ENCODE results near the gene DMBT1.
"Not testable (repeated sequence)": the region's sequence is repeated elsewhere in the genome, so short reads cannot be mapped to it uniquely, and the experiment has no call there.

Gene DMBT1

DNA sequence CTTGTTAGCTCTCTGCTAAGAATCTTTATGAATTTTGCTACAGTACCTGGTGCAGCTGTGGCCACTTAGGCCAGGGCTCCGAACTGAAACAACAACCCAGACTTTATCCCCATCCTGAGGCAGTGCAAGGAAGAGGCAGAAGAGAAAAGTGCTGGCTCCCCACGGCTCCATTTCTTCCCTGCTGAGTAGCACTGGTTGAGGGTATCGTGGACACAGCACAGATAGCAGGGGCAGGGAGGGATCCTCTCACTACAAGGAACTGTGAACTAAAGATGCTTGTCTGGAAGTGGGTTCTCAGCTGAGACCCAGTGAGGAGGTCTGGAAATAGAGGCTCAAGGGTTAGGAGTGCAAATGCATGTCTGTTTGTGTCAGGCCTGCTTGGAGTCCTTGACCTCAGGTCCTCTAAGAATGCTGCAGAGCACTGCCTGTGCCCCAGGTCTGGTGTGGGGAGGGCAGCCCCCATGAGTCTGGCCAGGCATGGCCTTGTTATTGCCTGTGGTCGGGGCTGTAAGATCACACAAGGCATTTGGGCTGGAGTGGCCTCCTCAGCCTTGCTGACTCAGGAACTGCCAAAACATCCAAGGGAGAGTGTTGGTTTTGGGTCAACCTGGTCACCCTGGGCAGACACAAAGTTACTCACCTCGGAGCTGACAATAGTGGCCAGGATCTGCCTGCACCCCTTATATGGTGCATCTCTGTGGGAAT is 58.1 kb downstream of the DMBT1 start:
- Mint-ChIP-seq H3K9me3 (peaks cover 12% of the 10 kb centered on the region), H3K27me3 (ENCODE audit: low read depth, poor library complexity) (peaks cover 17% of the 10 kb centered on the region), H3K4me3 (no peak overlapping the region), H3K27ac (no peak overlapping the region), H3K4me1 (no peaks in the 10 kb centered on the region), H3K36me3 (ENCODE audit: low read depth) (no peaks in the 10 kb centered on the region)
- TF ChIP-seq, protein P1, sequence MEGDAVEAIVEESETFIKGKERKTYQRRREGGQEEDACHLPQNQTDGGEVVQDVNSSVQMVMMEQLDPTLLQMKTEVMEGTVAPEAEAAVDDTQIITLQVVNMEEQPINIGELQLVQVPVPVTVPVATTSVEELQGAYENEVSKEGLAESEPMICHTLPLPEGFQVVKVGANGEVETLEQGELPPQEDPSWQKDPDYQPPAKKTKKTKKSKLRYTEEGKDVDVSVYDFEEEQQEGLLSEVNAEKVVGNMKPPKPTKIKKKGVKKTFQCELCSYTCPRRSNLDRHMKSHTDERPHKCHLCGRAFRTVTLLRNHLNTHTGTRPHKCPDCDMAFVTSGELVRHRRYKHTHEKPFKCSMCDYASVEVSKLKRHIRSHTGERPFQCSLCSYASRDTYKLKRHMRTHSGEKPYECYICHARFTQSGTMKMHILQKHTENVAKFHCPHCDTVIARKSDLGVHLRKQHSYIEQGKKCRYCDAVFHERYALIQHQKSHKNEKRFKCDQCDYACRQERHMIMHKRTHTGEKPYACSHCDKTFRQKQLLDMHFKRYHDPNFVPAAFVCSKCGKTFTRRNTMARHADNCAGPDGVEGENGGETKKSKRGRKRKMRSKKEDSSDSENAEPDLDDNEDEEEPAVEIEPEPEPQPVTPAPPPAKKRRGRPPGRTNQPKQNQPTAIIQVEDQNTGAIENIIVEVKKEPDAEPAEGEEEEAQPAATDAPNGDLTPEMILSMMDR (IDR thresholded peaks at IDR 0.05), result no peak
- DNase-seq, result no peak

DNA sequence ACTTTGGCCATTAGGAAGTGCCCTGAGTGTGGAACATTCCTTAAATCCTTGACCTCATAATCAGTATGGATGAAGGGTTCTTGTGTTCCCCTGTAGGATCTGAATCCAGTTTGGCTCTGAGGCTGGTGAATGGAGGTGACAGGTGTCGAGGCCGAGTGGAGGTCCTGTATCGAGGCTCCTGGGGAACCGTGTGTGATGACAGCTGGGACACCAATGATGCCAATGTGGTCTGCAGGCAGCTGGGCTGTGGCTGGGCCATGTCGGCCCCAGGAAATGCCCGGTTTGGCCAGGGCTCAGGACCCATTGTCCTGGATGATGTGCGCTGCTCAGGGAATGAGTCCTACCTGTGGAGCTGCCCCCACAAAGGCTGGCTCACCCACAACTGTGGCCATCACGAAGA is 60.4 kb downstream of the DMBT1 start:
- not testable (repeated sequence) for H3K4me3 Mint-ChIP-seq; H3K4me1 Mint-ChIP-seq; H3K36me3 Mint-ChIP-seq (ENCODE audit: low read depth); H3K27ac Mint-ChIP-seq; DNase-seq
- H3K27me3 Mint-ChIP-seq (ENCODE audit: low read depth, poor library complexity), result peaks cover 17% of the 10 kb centered on the region
- H3K9me3 Mint-ChIP-seq, result peaks cover 12% of the 10 kb centered on the region

DNA sequence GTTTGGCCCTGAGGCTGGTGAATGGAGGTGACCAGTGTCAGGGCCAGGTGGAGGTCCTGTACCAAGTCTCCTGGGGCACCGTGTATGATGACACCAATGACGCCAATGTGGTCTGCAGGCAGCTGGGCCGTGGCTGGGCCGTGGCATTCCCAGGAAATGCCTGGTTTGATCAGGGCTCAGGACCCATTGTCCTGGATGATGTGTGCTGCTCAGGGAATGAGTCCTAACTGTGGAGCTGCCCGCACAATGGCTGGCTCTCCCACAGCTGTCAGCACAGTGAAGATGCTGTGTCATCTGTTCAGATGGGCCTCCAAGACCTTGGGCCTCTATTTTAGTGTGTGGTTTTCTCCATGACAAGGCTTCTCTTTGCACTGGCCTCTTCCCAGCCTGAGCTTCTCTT is 64.0 kb downstream of the DMBT1 start:
- DNase-seq, result no peak
- Mint-ChIP-seq H3K4me3 (no peak overlapping the region), H3K9me3 (peaks cover 10% of the 10 kb centered on the region), H3K27me3 (ENCODE audit: low read depth, poor library complexity) (peaks cover 16% of the 10 kb centered on the region), H3K4me1 (no peaks in the 10 kb centered on the region), H3K36me3 (ENCODE audit: low read depth) (no peaks in the 10 kb centered on the region), H3K27ac (no peak overlapping the region)
- TF ChIP-seq, protein P1 (IDR thresholded peaks at IDR 0.05), result no peak

DNA sequence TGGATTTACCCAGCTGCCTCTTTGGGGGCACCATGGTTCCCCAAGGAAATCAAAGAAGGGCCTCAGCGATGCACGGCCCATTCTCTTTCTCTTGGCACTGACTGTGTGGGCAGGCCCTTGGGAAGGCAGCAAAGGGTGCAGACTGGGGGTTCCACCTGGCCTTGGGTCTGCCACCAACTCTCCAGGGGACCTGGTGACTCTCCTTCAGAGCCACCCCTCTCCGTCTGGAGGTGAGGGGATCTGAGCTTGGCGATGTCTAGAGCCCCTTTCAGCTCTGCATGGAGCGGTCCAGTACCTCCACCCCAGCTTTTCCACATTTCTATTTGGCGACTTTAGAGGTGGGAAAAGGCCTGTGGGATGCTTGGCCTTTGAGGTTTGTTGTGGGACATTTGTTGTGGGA is 70.0 kb downstream of the DMBT1 start:
- DNase-seq, result no peak
- peaks cover 10% of the 10 kb centered on the region for H3K27me3 Mint-ChIP-seq (ENCODE audit: low read depth, poor library complexity)
- H3K4me1 Mint-ChIP-seq, result no peaks in the 10 kb centered on the region
- TF ChIP-seq, protein P1 (IDR thresholded peaks at IDR 0.05), result no peak
- no peak overlapping the region for H3K27ac Mint-ChIP-seq
- no peak overlapping the region for H3K4me3 Mint-ChIP-seq
- H3K36me3 Mint-ChIP-seq (ENCODE audit: low read depth), result no peaks in the 10 kb centered on the region
- H3K9me3 Mint-ChIP-seq, result no peaks in the 10 kb centered on the region

DNA sequence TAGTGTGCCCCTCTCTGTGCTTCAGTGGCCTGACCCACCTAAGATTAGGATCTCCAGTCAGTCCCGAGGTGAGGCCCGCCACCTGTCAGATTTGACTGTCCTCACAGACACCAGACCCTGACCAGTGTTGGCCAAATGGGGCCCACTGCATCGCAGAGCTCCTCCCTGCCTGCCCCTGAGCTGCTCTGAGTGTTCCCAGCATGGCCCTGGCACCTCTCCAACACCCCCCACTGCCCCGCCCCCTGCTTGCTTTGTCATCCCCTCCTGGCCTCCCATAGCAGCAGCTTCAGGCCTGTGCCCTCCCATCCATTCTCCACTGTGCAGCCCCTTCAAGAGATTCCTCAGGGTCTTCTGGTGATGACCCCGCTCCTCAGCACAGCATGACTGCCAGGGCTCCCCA is 71.5 kb downstream of the DMBT1 start:
- Mint-ChIP-seq H3K9me3 (no peaks in the 10 kb centered on the region), H3K36me3 (ENCODE audit: low read depth) (no peaks in the 10 kb centered on the region), H3K27me3 (ENCODE audit: low read depth, poor library complexity) (peaks cover 17% of the 10 kb centered on the region), H3K27ac (no peak overlapping the region), H3K4me1 (no peaks in the 10 kb centered on the region), H3K4me3 (no peak overlapping the region)
- DNase-seq, result no peak
- TF ChIP-seq, protein P1 (IDR thresholded peaks at IDR 0.05), result no peak

DNA sequence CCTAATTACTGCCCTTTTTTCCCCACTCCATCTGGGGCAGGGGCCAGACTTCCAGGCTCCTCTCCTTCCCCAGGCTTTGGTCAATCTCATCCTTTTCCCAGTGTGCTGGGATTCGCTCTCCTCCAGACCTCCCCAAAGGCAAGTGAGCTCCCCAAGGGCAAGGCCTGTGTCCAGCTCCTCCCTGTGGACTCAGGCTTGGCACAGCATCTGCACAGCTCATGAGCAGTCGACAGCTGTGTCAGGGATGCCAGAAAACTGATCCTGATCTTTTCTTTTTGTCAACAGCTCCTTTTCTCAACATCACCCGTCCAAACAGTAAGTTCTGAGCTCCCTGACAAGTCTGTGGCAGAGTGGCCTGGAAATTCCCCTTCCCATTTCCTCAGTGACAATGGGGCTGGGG is 72.0 kb downstream of the DMBT1 start:
- Mint-ChIP-seq H3K4me3 (no peak overlapping the region), H3K36me3 (ENCODE audit: low read depth) (no peaks in the 10 kb centered on the region), H3K4me1 (no peaks in the 10 kb centered on the region), H3K27me3 (ENCODE audit: low read depth, poor library complexity) (peaks cover 17% of the 10 kb centered on the region), H3K27ac (no peak overlapping the region), H3K9me3 (no peaks in the 10 kb centered on the region)
- DNase-seq, result no peak
- TF ChIP-seq, protein P1 (IDR thresholded peaks at IDR 0.05), result no peak

Data from nephron progenitor cell (in vitro differentiated cells).